Right cardiac atrium (tissue), 5 donors: ENCODE data around the gene DLD. TPM values are rescaled to one million over a fixed set of nuclear protein-coding genes. Genes with fewer than 3 reads are reported as not detected.

Experiments used
- polyA plus RNA-seq: library from polyadenylated mRNA; stranded (reverse); fragments of 200-250 nt; gene quantifications from one replicate; pipeline ENCODE4 v1.2.3, GENCODE V29; 2013
- total RNA-seq, 4 donors: library from RNA; stranded (reverse); fragmentation: NEBNext Ultra II Directional; extraction: Animal tissue kit (Norgen Biotek cat#: 25700); gene quantifications; one replicate each; pipeline ENCODE4 v1.2.1, GENCODE V29; 2021
- donor health status: healthy with polysubstance abuse.
- donor health status: DM: no; HTN: yes; CAD: no.
- donor health status: DM: no; HTN: no; CAD: no.
- donor health status: DM: no; HTN: yes; CAD: no; lungs with severe emphysema.
- donor health status: DM: yes; HTN: yes; CAD: no.

The DLD gene
- total and polyA plus RNA-seq, 5 donors = 112 to 162 (median 156) TPM

Other genes with a start within 250 kb of the DLD start
- gene SLC26A4, start 230.4 kb upstream of the DLD start, total RNA-seq = under 1 TPM; 0.32 to 0.84 (median 0.47) TPM
- gene SLC26A4, start 230.4 kb upstream of the DLD start, polyA plus RNA-seq = 0.23 TPM
- 10 to 100 TPM; 15.8 to 21.2 (median 19.2) TPM for gene CBLL1, start 147.0 kb upstream of the DLD start, total RNA-seq
- 6.3 TPM for gene CBLL1, start 147.0 kb upstream of the DLD start, polyA plus RNA-seq
- not detected for gene SLC26A3, start 88.0 kb upstream of the DLD start, total RNA-seq
- gene SLC26A3, start 88.0 kb upstream of the DLD start, polyA plus RNA-seq = 0.07 TPM
- 100 to 1,000 TPM in 1 of 4 donors, 10 to 100 TPM in 3; 42.1 to 110 (median 47.3) TPM for gene LAMB1, start 112.0 kb downstream of the DLD start, total RNA-seq
- gene LAMB1, start 112.0 kb downstream of the DLD start, polyA plus RNA-seq = 59.9 TPM
- gene LAMB4, start 239.2 kb downstream of the DLD start, total RNA-seq = under 1 TPM in 1 of 4 donors, not detected in 3; 0.17 TPM
- gene LAMB4, start 239.2 kb downstream of the DLD start, polyA plus RNA-seq = 0.20 TPM